NT2/D1 (cell line): ENCODE measurements around the gene PLXDC2.
A peak's percentile ranks its signal among the peaks of the same experiment; 100 is the strongest.
"Not testable (repeated sequence)": the region's sequence is repeated elsewhere in the genome, so short reads cannot be mapped to it uniquely, and the experiment has no call there.

Source experiments
- DNase-seq: peaks from one replicate; pipeline ENCODE4 v3.0.0-alpha.2; 2011; ENCODE audit warnings: low read depth, low spot score
- H3K27me3 ChIP-seq: 2 replicates; pipeline ENCODE4 v1.6.0; 2011; ENCODE audit warnings: mild to moderate bottlenecking; ENCODE audit not compliant: insufficient read length, insufficient read depth
- H3K36me3 ChIP-seq: 2 replicates; pipeline ENCODE4 v1.6.1; 2011; ENCODE audit warnings: mild to moderate bottlenecking, low read length, mixed read lengths; ENCODE audit not compliant: insufficient read depth, insufficient read length
- H3K4me1 ChIP-seq: 2 replicates; pipeline ENCODE4 v1.5.1; 2011; ENCODE audit not compliant: insufficient read depth, insufficient read length
- H3K4me3 ChIP-seq: 2 replicates; pipeline ENCODE4 v1.5.1; 2011; ENCODE audit warnings: low read depth; ENCODE audit not compliant: insufficient read length
- H3K9ac ChIP-seq: 2 replicates; pipeline ENCODE4 v1.6.0; 2011; ENCODE audit warnings: low read depth; ENCODE audit not compliant: insufficient read length
- H3K9me3 ChIP-seq: 2 replicates; pipeline ENCODE4 v1.5.1; 2011; ENCODE audit warnings: mild to moderate bottlenecking, low read length; ENCODE audit not compliant: insufficient read depth
- SUZ12 ChIP-seq: IDR thresholded peaks from 2 replicates; pipeline ENCODE4 v1.6.1; 2011; ENCODE audit not compliant: insufficient read length, insufficient read depth; ENCODE audit errors: extremely low read depth
- YY1 ChIP-seq: IDR thresholded peaks from 2 replicates; pipeline ENCODE4 v1.6.1; 2011; ENCODE audit not compliant: insufficient read length, insufficient read depth
- ZNF274 ChIP-seq: IDR thresholded peaks from 2 replicates; pipeline ENCODE4 v1.6.1; 2011; ENCODE audit warnings: mild to moderate bottlenecking, low read depth, low read length

PLXDC2 gene

DNA sequence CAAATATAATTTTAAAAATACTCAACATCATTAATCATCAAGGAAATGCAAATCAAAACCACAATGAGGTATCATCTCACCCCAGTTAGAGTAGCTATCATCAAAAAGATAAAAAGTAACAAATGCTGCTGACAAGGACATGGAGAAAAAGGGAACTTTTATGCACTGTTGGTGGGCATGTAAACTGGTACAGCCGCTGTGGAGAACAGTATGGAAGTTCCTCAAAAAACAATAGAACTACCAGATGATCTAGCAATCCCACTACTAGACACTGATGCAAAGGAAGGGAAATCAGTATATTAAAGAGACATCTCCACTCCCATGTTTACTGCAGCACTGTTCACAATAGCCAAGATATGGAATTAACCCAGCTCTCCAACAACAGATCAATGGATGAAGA lies 384.5 kb downstream of the PLXDC2 start:
- Histone ChIP-seq H3K4me1 (no peaks in the 10 kb centered on the region), H3K9me3 (no peaks in the 10 kb centered on the region), H3K27me3 (no peaks in the 10 kb centered on the region), H3K36me3 (no peaks in the 10 kb centered on the region), H3K9ac (no peak overlapping the region), H3K4me3 (no peak overlapping the region)
- no peak for TF ChIP-seq SUZ12
- no peak for TF ChIP-seq ZNF274
- no peak for TF ChIP-seq YY1
- no peak for DNase-seq

DNA sequence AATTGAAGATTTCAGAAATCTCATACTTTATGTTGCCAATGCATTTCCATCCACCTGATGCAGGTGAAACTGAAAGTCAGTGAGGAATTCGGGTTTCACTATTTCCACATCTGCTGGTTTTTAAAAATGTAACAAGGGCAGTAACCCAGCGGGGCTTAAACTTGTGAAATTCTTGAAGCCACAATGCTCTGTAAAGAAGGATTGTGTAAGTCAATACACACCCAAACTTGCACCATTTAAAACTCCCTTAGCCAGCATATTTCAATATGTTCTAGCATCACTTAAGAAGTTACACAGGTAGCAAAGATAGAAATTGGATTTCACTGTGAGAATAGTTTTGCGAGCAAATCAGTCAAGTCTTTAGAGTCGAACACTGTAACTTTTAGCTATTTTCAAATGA lies 386.1 kb downstream of the PLXDC2 start:
- Histone ChIP-seq H3K9ac (no peak overlapping the region), H3K27me3 (no peaks in the 10 kb centered on the region), H3K36me3 (no peaks in the 10 kb centered on the region), H3K4me3 (no peak overlapping the region), H3K4me1 (no peaks in the 10 kb centered on the region), H3K9me3 (no peaks in the 10 kb centered on the region)
- TF ChIP-seq SUZ12 = no peak
- TF ChIP-seq ZNF274 = no peak
- TF ChIP-seq YY1 = no peak
- DNase-seq = no peak

DNA sequence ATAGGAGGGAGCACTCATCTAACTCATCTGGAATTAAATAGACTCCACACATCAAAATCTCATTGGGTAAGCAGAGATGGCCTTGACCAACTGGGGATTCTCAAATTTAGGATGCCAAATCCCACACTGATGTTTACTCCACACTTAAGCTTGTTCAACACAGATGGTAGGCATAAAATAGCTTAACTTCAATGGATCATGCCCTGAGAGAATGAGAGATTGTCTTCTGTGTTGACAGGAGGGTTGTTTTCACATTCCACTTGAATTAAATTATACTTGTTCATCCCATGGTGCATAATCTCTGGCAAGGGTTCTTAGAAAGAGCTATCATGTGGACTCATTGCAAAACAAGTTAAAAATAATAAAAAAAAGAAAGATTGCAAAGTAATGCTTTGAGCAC lies 391.4 kb downstream of the PLXDC2 start:
- Histone ChIP-seq H3K4me1 (no peaks in the 10 kb centered on the region), H3K4me3 (no peak overlapping the region), H3K27me3 (no peaks in the 10 kb centered on the region), H3K9ac (no peak overlapping the region), H3K9me3 (peaks cover 5% of the 10 kb centered on the region; the same call in 1 of the 2 replicates), H3K36me3 (no peaks in the 10 kb centered on the region)
- no peak for DNase-seq
- TF ChIP-seq SUZ12 (no peak), YY1 (no peak), ZNF274 (no peak)

DNA sequence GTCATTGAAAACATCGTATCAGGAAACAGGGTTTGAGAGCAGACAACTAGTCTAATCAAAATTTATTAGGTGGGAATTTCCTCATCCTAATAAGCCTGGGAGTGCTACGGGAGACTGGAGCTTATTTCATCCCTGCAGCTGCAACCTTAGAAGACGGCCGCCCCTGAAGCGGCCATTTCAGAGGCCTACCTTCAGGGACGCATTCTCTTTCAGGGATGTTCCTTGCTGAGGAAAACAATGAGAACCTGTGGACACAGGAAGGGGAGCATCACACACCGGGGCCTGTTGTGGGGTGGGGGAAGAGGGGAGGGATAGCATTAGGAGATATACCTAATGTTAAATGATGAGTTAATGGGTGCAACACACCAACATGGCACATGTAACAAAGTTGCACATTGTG lies 392.9 kb downstream of the PLXDC2 start:
- not testable (repeated sequence) for H3K36me3 ChIP-seq, H3K4me3 ChIP-seq, H3K27me3 ChIP-seq, H3K4me1 ChIP-seq, H3K9ac ChIP-seq, DNase-seq, H3K9me3 ChIP-seq

DNA sequence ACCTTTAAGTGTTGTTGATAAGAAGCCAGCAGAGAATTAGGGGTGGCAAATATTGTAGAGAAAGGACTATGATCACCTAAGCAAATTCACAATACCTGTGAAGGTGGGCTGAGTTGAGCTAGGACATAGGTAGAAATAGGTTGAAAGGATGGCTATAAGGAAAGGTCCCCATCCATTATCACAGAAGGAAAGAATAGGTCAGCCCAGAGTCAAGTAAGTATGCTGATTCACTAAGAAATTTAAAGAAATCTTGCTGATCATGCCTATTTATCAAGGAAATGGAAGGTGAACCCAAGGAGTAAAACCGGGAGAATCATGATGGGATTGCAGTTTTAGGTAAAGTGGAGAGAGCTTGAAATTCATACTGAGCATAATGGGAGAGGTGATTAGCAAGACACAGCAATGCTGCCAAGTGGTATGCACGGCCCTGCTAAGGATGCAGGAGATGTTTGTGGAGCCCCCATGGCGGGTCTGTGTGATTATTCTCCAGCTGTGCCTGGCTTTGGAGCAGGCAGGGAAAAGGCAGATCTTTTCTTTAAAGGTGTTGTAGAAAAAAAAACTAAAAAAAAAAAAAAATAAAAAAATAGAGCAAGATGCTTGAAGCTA lies 399.4 kb downstream of the PLXDC2 start:
- Histone ChIP-seq H3K9ac (no peak overlapping the region), H3K4me3 (no peak overlapping the region)

DNA sequence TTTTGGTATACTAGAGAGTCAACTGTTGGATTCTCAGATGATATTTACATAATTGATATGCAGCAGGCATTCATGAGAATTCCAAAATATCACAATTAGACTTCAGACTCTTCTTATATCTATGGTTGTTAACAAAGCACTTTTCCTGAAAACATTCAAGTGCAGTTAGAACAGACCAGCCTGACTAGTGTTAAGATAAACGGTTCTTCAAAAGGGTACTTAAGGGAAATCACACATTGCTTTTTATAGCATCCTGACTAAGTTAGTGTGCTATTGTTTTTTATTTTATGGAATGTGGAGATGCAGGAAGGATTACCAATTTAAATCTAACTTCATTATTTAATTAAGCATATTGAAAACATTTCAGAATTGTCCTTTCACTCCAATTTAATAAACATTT lies 405.1 kb downstream of the PLXDC2 start:
- Histone ChIP-seq H3K36me3 (no peaks in the 10 kb centered on the region), H3K4me3 (no peak overlapping the region), H3K9me3 (no peaks in the 10 kb centered on the region), H3K9ac (no peak overlapping the region), H3K4me1 (no peaks in the 10 kb centered on the region), H3K27me3 (no peaks in the 10 kb centered on the region)
- TF ChIP-seq YY1 (no peak), SUZ12 (no peak), ZNF274 (no peak)
- DNase-seq = no peak

More for the DNA sequence above, 399.4 kb downstream of the PLXDC2 start:
- peak; percentile 25 for DNase-seq
- no peaks in the 10 kb centered on the region for H3K9me3 ChIP-seq
- no peaks in the 10 kb centered on the region for H3K27me3 ChIP-seq
- H3K4me1 ChIP-seq = no peaks in the 10 kb centered on the region
- TF ChIP-seq YY1 (no peak), ZNF274 (no peak), SUZ12 (no peak)
- H3K36me3 ChIP-seq = no peaks in the 10 kb centered on the region

DNA sequence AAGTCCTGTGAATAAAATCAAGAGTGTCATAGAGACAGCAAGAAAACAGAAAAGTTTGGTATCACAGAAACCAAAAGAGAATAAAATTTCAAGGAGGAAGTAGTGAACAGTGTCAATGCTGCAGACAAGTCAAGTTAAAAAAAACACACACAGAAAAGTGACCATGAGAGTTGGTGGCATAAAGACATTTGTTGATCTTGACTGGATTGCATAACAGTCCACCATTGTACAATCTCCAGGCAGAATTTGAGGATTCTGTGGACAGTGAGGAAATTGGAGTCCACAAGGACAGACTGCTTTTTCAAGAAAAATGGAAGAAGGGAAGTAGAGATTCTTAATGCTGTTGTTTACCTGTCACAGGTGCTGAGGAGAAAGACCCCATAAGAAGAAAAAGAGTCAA lies 412.5 kb downstream of the PLXDC2 start:
- Histone ChIP-seq H3K4me3 (no peak overlapping the region), H3K9me3 (no peaks in the 10 kb centered on the region), H3K27me3 (no peaks in the 10 kb centered on the region), H3K36me3 (no peaks in the 10 kb centered on the region), H3K9ac (no peak overlapping the region), H3K4me1 (no peaks in the 10 kb centered on the region)
- TF ChIP-seq SUZ12 (no peak), YY1 (no peak), ZNF274 (no peak)
- DNase-seq = no peak
